ENCODE results near the gene USP38. TPM values are rescaled to one million over a fixed set of nuclear protein-coding genes. Genes with fewer than 3 reads are reported as not detected.

USP38 gene
- 9.5 and 10.5 TPM in 2 replicates for total RNA-seq

GRCh38 chr4:143184503-143185252 is at the start of gene USP38:
Gene USP38 (plus strand): TSS chr4:143184917. CDS start chr4:143185451, 534 bp downstream.

Other genes with a start within 250 kb of the USP38 start
- 3.9 and 4.9 TPM in 2 replicates for gene GAB1, start 152.0 kb downstream of the USP38 start, total RNA-seq

Data from bronchial smooth muscle cell (primary cell).